ENCODE measurements around the gene CHST3. TPM values are rescaled to one million over a fixed set of nuclear protein-coding genes. Genes with fewer than 3 reads are reported as not detected.

The CHST3 gene
- total RNA-seq, 1 experiment from 2014 or later = 6.1 TPM

GRCh38 chr10:72041491-72041890, 77.3 kb downstream of the CHST3 start:
- 0 out of 2 replicates have a peak, but pooled peaks cover 2% of the 10 kb centered on the region for H3K4me1 ChIP-seq (ENCODE audit: insufficient read depth, low read length)
- H3T11ph ChIP-seq (ENCODE audit: low read length) = no peak overlapping the region
- H3K9me3 Mint-ChIP-seq = no peaks in the 10 kb centered on the region
- H3K27ac Mint-ChIP-seq = peak overlapping the region in 1 of 3 experiments; percentile 77; a peak in 3 of 7 replicates
- H3K23ac ChIP-seq (ENCODE audit: insufficient read length, low read depth, low read length) = no peak overlapping the region
- no peak overlapping the region for H3K4me3 Mint-ChIP-seq
- H4K20me1 ChIP-seq (ENCODE audit: control insufficient read depth, insufficient read depth, insufficient read length) = no peaks in the 10 kb centered on the region
- H3K27ac ChIP-seq (ENCODE audit: insufficient read length, low read depth, low read length) = no peak overlapping the region
- H2AK5ac ChIP-seq (ENCODE audit: insufficient read length, low read length) = no peak overlapping the region
- H3K4me2 ChIP-seq (ENCODE audit: insufficient read depth, insufficient read length, low read length) = no peak overlapping the region
- H2BK120ac ChIP-seq (ENCODE audit: low read depth, low read length, poor library complexity, severe bottlenecking) = no peak overlapping the region
- H2BK20ac ChIP-seq (ENCODE audit: low read depth, low read length, poor library complexity, severe bottlenecking) = no peak overlapping the region
- peaks cover 23 to 25% of the 10 kb centered on the region in 2 experiments for H3K4me1 Mint-ChIP-seq
- no peak overlapping the region for H3K56ac ChIP-seq (ENCODE audit: insufficient read length, low read depth, low read length)
- H4K8ac ChIP-seq (replicated peaks; ENCODE audit: insufficient read length, low read depth, low read length) = no peak overlapping the region
- no peaks in the 10 kb centered on the region for H3K79me2 ChIP-seq (ENCODE audit: insufficient read depth, low read length)
- no peaks in the 10 kb centered on the region for H3K23me2 ChIP-seq (ENCODE audit: insufficient read length, low read depth, low read length, poor library complexity, severe bottlenecking)
- H3K9ac ChIP-seq (ENCODE audit: extremely low read depth, insufficient read length, low read length) = no peak overlapping the region
- no peaks in the 10 kb centered on the region for H3K9me3 ChIP-seq (ENCODE audit: control insufficient read depth, low read depth, low read length)
- no peak overlapping the region for H2BK15ac ChIP-seq (ENCODE audit: low read depth, low read length)
- H3K14ac ChIP-seq (ENCODE audit: insufficient read depth, low read length) = no peak overlapping the region
- no CpG with 5 or more reads among the region's 6 CpGs for WGBS (ENCODE audit: extremely low coverage, insufficient read length, low lambda C conversion rate)
- no peak overlapping the region for H2BK12ac ChIP-seq (ENCODE audit: insufficient read length, low read depth, low read length)
- no peak for TF ChIP-seq CTCF (conservative IDR thresholded peaks at IDR 0.05)
- H4K5ac ChIP-seq (ENCODE audit: insufficient read length, low read depth, low read length) = no peak overlapping the region
- no peak for DNase-seq
- no peak overlapping the region for H4K91ac ChIP-seq (ENCODE audit: insufficient read length, low read depth, low read length)
- no peak overlapping the region for H2AFZ ChIP-seq (ENCODE audit: low read length)
- no peaks in the 10 kb centered on the region for H3K79me1 ChIP-seq (ENCODE audit: insufficient read depth, low read depth, low read length, poor library complexity, severe bottlenecking)
- H2BK5ac ChIP-seq (ENCODE audit: insufficient read length, low read length) = no peak overlapping the region
- H3K27me3 Mint-ChIP-seq (ENCODE audit: low read depth) = peaks cover 10% of the 10 kb centered on the region
- no peaks in the 10 kb centered on the region for H3K27me3 ChIP-seq (ENCODE audit: insufficient read depth, low read length)
- no peaks in the 10 kb centered on the region for H3K36me3 Mint-ChIP-seq (ENCODE audit: insufficient read depth in 1 of 3, low read depth in 3 of 3)
- no peak overlapping the region for H3K18ac ChIP-seq (ENCODE audit: insufficient read length, low read depth, low read length)
- H3K4ac ChIP-seq (ENCODE audit: low read depth, low read length) = no peak overlapping the region

Data from H9 (cell line).